K562 (cell line): ENCODE data around the gene AGPAT1. TPM values are rescaled to one million over a fixed set of nuclear protein-coding genes. Genes with fewer than 3 reads are reported as not detected.
A peak's percentile ranks its signal among the peaks of the same experiment; 100 is the strongest.

Source experiments
- ATAC-seq: fragments of 200-7000 bp; cut with Tn5 transposase; 3 replicates; pipeline ENCODE4 v1.9.1; 2020; ENCODE audit warnings: moderate library complexity
- BruUV-seq: library from RNA; stranded (reverse); fragments of 400-500 nt; replicated peaks from 2 replicates; lab custom pipeline; 2021; lab: Mats Ljungman, UMichigan
- CTCF ChIA-PET: fragments of 300-600 bp; formaldehyde crosslinking; extraction: SDS; loops from one replicate; lab custom pipeline; 2021; ENCODE audit warnings: low intra/inter-chr PET ratio; lab: Yijun Ruan, JAX
- POLR2A ChIA-PET: fragments of 300-600, 350-650 bp; sonication (Branson Sonifier 250); formaldehyde crosslinking; extraction: SDS; loops from one replicate; lab custom pipeline; 2021; ENCODE audit warnings: antibody characterized with exemption, inconsistent platforms; lab: Yijun Ruan, JAX
- DNase-seq, 4 experiments: peaks; one replicate each; pipeline versions ENCODE4 v3.0.0 to v3.0.0-alpha.2; 2011 to 2018; ENCODE audit warnings: low spot score in 3 of 4, mixed read lengths in 3 of 4; ENCODE audit errors: extremely low read depth in 1 of 4
- FAIRE-seq: peaks from 2 replicates; lab custom pipeline; 2011; peaks lifted over from hg19 to GRCh38; lab: Jason Lieb, UNC
- H2AFZ ChIP-seq: 2 replicates; pipeline ENCODE4 v1.6.0; 2011; ENCODE audit warnings: low read depth, low read length, control low read depth, inconsistent platforms
- H3K27ac ChIP-seq: fragments of 200-600 bp; 3 replicates; pipeline ENCODE4 v1.8.0; 2011; ENCODE audit warnings: low read depth, mild to moderate bottlenecking, control low read depth, inconsistent platforms, low read length, moderate library complexity, mixed read lengths; ENCODE audit errors: extremely low read depth
- H3K27me3 ChIP-seq, 2 experiments: fragments of 300-600 bp in 1 of 2; 2 replicates in 1 of 2; 3 replicates in 1 of 2; pipeline versions ENCODE4 v1.6.0 to v1.8.0; 2011; ENCODE audit warnings: inconsistent platforms in 2 of 2, low read length in 2 of 2, mild to moderate bottlenecking in 1 of 2, mixed read lengths in 1 of 2, moderate library complexity in 1 of 2; ENCODE audit not compliant: control insufficient read depth in 2 of 2, insufficient read depth in 2 of 2
- H3K36me3 ChIP-seq: fragments of 300-600 bp; 3 replicates; pipeline ENCODE4 v1.8.0; 2011; ENCODE audit warnings: mild to moderate bottlenecking, low read length, inconsistent platforms; ENCODE audit not compliant: control insufficient read depth, insufficient read depth
- H3K4me1 ChIP-seq, 2 experiments: fragments of 200-600 bp in 1 of 2; replicated peaks in 1 of 2; 2 replicates in 1 of 2; 3 replicates in 1 of 2; pipeline versions ENCODE4 v1.5.1 to v1.8.0; 2011; ENCODE audit warnings: inconsistent platforms in 2 of 2, low read length in 2 of 2, mild to moderate bottlenecking in 1 of 2, mixed read lengths in 1 of 2, moderate library complexity in 1 of 2; ENCODE audit not compliant: control insufficient read depth in 2 of 2, insufficient read depth in 2 of 2
- H3K4me2 ChIP-seq: 2 replicates; pipeline ENCODE4 v1.6.1; 2011; ENCODE audit warnings: low read length, control low read depth, inconsistent platforms, mixed read lengths; ENCODE audit not compliant: insufficient read depth
- H3K4me3 ChIP-seq: fragments of 200-600 bp; sonication (generic), shearing (Covaris generic); 2 replicates; pipeline ENCODE4 v1.5.1; 2016; ENCODE audit warnings: control low read depth, inconsistent platforms
- H3K79me2 ChIP-seq: fragments of 200-600 bp; 3 replicates; pipeline ENCODE4 v1.8.0; 2011; ENCODE audit warnings: low read length, inconsistent platforms; ENCODE audit not compliant: control insufficient read depth, insufficient read depth
- H3K9ac ChIP-seq, 2 experiments: 2 replicates each; pipeline versions ENCODE4 v1.6.0 to v1.6.1; 2011; ENCODE audit warnings: low read depth in 2 of 2, low read length in 2 of 2, control low read depth in 1 of 2, inconsistent platforms in 1 of 2, mild to moderate bottlenecking in 1 of 2, mixed read lengths in 1 of 2; ENCODE audit not compliant: insufficient read depth in 1 of 2
- H3K9me1 ChIP-seq: one replicate; pipeline ENCODE4 v1.6.0; 2011; ENCODE audit warnings: inconsistent platforms, mild to moderate bottlenecking, low read length, moderate library complexity; ENCODE audit not compliant: control insufficient read depth, insufficient read depth
- H3K9me3 ChIP-seq: replicated peaks from 2 replicates; pipeline ENCODE4 v1.5.1; 2011; ENCODE audit warnings: low read depth, low read length, inconsistent platforms; ENCODE audit not compliant: control insufficient read depth, insufficient read depth
- H4K20me1 ChIP-seq: replicated peaks from 2 replicates; pipeline ENCODE4 v1.6.1; 2011; ENCODE audit warnings: low read length, inconsistent platforms, mixed read lengths; ENCODE audit not compliant: control insufficient read depth, insufficient read depth
- ELF1 ChIP-seq: fragments of 200-800 bp; sonication (Bioruptor generic); IDR thresholded peaks from 2 replicates; pipeline ENCODE4 v1.6.1; 2016; ENCODE audit warnings: missing genetic modification characterization, missing compliant biosample characterization
- ESRRB ChIP-seq: fragments of 250-450 bp; sonication (Bioruptor Pico); IDR thresholded peaks from 2 replicates; pipeline ENCODE4 v1.5.0; 2020; ENCODE audit warnings: mild to moderate bottlenecking, moderate library complexity, borderline replicate concordance
- GATA2 ChIP-seq: sonication (generic); formaldehyde crosslinking; IDR thresholded peaks from 2 replicates; pipeline ENCODE4 v1.4.0; 2020; ENCODE audit warnings: mild to moderate bottlenecking, missing genetic modification reagents
- HIVEP1 ChIP-seq: fragments of 250-450 bp; sonication (Bioruptor Pico); IDR thresholded peaks from 2 replicates; pipeline ENCODE4 v1.4.0; 2020; ENCODE audit warnings: mild to moderate bottlenecking
- HNRNPUL1 ChIP-seq: fragments of 200-400 bp; formaldehyde crosslinking; IDR thresholded peaks from 2 replicates; pipeline ENCODE4 v1.6.1; 2017; ENCODE audit warnings: low read length
- HOXB6 ChIP-seq: fragments of 250-450 bp; sonication (Bioruptor Pico); IDR thresholded peaks from 2 replicates; pipeline ENCODE4 v1.5.1; 2022; ENCODE audit warnings: mild to moderate bottlenecking, borderline replicate concordance
- ILF3 ChIP-seq: fragments of 450-650 bp; IDR thresholded peaks from 2 replicates; pipeline ENCODE4 v1.6.1; 2018; ENCODE audit warnings: antibody characterized with exemption, mild to moderate bottlenecking, moderate library complexity, borderline replicate concordance
- POU5F1 ChIP-seq: fragments of 150-350 bp; IDR thresholded peaks from 2 replicates; pipeline ENCODE4 v1.6.1; 2014; ENCODE audit warnings: borderline replicate concordance, low read length, low read depth, mild to moderate bottlenecking; ENCODE audit not compliant: partially characterized antibody
- RBFOX2 ChIP-seq: fragments of 200-400 bp; formaldehyde crosslinking; IDR thresholded peaks from 2 replicates; pipeline ENCODE4 v1.6.1; 2017; ENCODE audit warnings: low read depth, mild to moderate bottlenecking, low read length, moderate library complexity
- SRSF3 ChIP-seq: fragments of 200-400 bp; formaldehyde crosslinking; IDR thresholded peaks from 2 replicates; pipeline ENCODE4 v1.6.1; 2016; ENCODE audit warnings: mild to moderate bottlenecking, low read length, moderate library complexity; ENCODE audit not compliant: insufficient read depth
- STAT5A ChIP-seq: IDR thresholded peaks from 2 replicates; pipeline ENCODE4 v1.6.1; 2012; ENCODE audit warnings: low read length, inconsistent platforms, borderline replicate concordance
- TARDBP ChIP-seq: fragments of 450-650 bp; IDR thresholded peaks from 2 replicates; pipeline ENCODE4 v1.6.1; 2016
- TCF3 ChIP-seq: sonication (generic); formaldehyde crosslinking; IDR thresholded peaks from 2 replicates; pipeline ENCODE4 v1.4.0; 2020; ENCODE audit warnings: mild to moderate bottlenecking, missing genetic modification reagents
- ZNF140 ChIP-seq: fragments of 250-450 bp; sonication (Bioruptor Pico); IDR thresholded peaks from 2 replicates; pipeline ENCODE4 v1.8.0; 2021; ENCODE audit warnings: moderate library complexity, mild to moderate bottlenecking, inconsistent platforms
- WGBS: fragments of 100-300 bp; shearing (Covaris generic); methylation state at CpG from one replicate; pipeline ENCODE4 v1.1.6; 2016; ENCODE audit warnings: low coverage, mixed read lengths; ENCODE audit not compliant: insufficient coverage; ENCODE audit errors: missing lambda C conversion rate; 5-methylcytosine and 5-hydroxymethylcytosine counted together
- in situ Hi-C: fragments of 300-500 bp; cut with MboI; formaldehyde crosslinking; loops from 4 replicates; pipeline ENCODE4 v1.15.0; 2018; ENCODE audit warnings: inconsistent platforms, mixed read lengths
- intact Hi-C: fragments of 100-400 bp; cut with micrococcal nuclease; formaldehyde crosslinking; loops from 2 replicates; pipeline ENCODE4 v1.14.2; 2022
- polyA plus RNA-seq, 8 experiments: library from polyadenylated mRNA; depleted of rRNA in 4 of 8; stranded (reverse) in 5 of 8; unstranded in 3 of 8; fragments of >200 nt; fragmentation: Nextera tagmentation in 2 of 8; fragmentation: Illumina TruSeq in 1 of 8; extraction: Ambion mirVana in 2 of 8; extraction: Trizol in 1 of 8; gene quantifications; 2 replicates each; pipeline versions ENCODE4 v1.2.1 to v1.2.3, GENCODE V29; 2011 to 2014; ENCODE audit warnings: inconsistent platforms in 1 of 8, missing spikeins in 1 of 8
- total RNA-seq, 7 experiments: library from RNA; depleted of rRNA in 6 of 7; stranded (reverse); fragments of >200 nt in 6 of 7; fragmentation: Illumina TruSeq in 2 of 7; extraction: Trizol in 2 of 7; gene quantifications; 2 replicates each; pipeline versions ENCODE4 v1.2.1 to v1.2.3, GENCODE V29; 2011 to 2021; ENCODE audit warnings: low replicate concordance in 1 of 7
- TF ChIP-seq, protein P1 (sequence below): fragments of 200-400 bp; formaldehyde crosslinking; IDR thresholded peaks from 2 replicates; pipeline ENCODE4 v1.6.1; 2017; ENCODE audit warnings: mild to moderate bottlenecking, low read depth, low read length, moderate library complexity

Gene AGPAT1
- total and polyA plus RNA-seq, 9 of the 15 experiments (the other 6 are each of a cell fraction or from before 2014, with no cell fraction given) = 37.9 to 176 (median 69.4) TPM

DNA sequence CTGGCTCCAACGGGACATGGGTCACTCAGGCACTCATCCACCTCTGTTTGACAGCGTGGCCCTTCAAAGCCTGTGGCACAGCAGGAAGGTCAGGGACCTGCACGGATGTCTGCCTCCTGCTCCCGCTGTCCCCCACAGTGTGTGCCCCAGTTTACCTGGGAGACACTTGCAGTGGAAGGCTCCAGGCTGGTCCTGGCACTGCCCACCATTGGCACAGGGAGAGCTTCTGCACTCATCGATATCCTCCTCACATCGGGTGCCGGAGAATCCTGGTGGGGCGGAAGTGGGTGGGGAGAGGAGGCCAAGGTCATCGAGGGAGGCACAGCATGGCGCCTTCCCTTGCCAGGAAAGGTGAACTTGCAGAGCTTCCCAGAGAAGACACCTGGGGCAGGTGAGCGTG, 41.1 kb upstream of the AGPAT1 start:
- Histone ChIP-seq H3K9me3 (no peaks in the 10 kb centered on the region), H4K20me1 (no peaks in the 10 kb centered on the region; the same call in 1 of the 2 replicates), H3K36me3 (no peaks in the 10 kb centered on the region), H3K4me1 (peaks cover 8 to 16% of the 10 kb centered on the region in 2 experiments; a peak in 4 of 5 replicates), H3K9me1 (no peaks in the 10 kb centered on the region), H3K4me2 (no peak overlapping the region), H2AFZ (no peak overlapping the region), H3K4me3 (no peak overlapping the region), H3K79me2 (no peaks in the 10 kb centered on the region), H3K27me3 (peaks cover 18 to 46% of the 10 kb centered on the region in 2 experiments; a peak in 4 of 5 replicates), H3K9ac (no peak overlapping the region), H3K27ac (no peak overlapping the region)
- no peak for TF ChIP-seq HNRNPUL1
- no peak for TF ChIP-seq SRSF3
- TF ChIP-seq ESRRB (CRISPR knock-in tag) = no peak
- TF ChIP-seq RBFOX2 = no peak
- FAIRE-seq (no peak), ATAC-seq (no peak), DNase-seq (no peak)
- intact Hi-C loops (no loop called here), in situ Hi-C loops (no loop called here)
- ChIA-PET POLR2A (interaction anchor here (0.8 to 1.0 kb wide), 3 partner anchors 14 to 33 kb away, joined by 3 to 4 read pairs (median 3); no protein-coding TSS in a partner anchor), CTCF (no interaction called here)
- 61% methylated on average over 11 of the region's 11 CpGs for WGBS
- no TSS peak for BruUV-seq

DNA sequence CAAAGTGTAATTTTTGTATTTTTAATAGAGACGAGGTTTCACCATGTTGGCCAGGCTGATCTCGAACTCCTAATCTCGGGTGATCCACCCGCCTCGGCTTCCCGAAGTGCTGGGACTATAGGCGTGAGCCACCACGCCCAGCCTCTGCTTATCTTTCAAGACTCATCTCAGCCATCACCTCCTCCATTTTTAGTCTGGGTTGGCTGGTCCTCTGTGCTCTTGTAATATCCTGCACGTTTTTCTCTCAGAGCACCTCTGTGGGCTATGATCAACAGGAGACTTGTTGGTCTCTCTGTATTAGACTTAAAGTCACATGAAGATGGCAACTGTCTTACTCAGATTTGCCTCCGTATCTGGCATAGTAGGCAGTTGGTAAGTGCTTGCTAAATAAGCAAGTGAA, 40.4 kb upstream of the AGPAT1 start:
- Histone ChIP-seq H3K9me1 (no peaks in the 10 kb centered on the region), H3K27me3 (peaks cover 12 to 39% of the 10 kb centered on the region in 2 experiments; a peak in 4 of 5 replicates), H3K4me1 (peaks cover 8 to 16% of the 10 kb centered on the region in 2 experiments; a peak in 4 of 5 replicates), H2AFZ (peak overlapping the region; percentile 57), H3K36me3 (no peaks in the 10 kb centered on the region), H3K4me3 (no peak overlapping the region), H3K9me3 (no peaks in the 10 kb centered on the region), H4K20me1 (no peaks in the 10 kb centered on the region; the same call in 1 of the 2 replicates), H3K4me2 (no peak overlapping the region), H3K27ac (no peak overlapping the region), H3K79me2 (no peaks in the 10 kb centered on the region), H3K9ac (no peak overlapping the region)
- no TSS peak for BruUV-seq
- POLR2A ChIA-PET = no interaction called here
- under 1% methylated on average over 10 of the region's 10 CpGs for WGBS
- intact Hi-C loops (no loop called here), in situ Hi-C loops (no loop called here)
- CTCF ChIA-PET = no interaction called here
- DNase-seq (peak in 3 of 4 experiments; percentile 47 to 73 (median 56)), FAIRE-seq (peak; percentile 61), ATAC-seq (peak; percentile 67)
- TF ChIP-seq POU5F1 (no peak), STAT5A (no peak), HOXB6 (CRISPR knock-in tag) (no peak), HNRNPUL1 (no peak), TARDBP (no peak), ILF3 (no peak), GATA2 (peak; percentile 24; the same call in 1 of the 2 replicates), ZNF140 (no peak), ELF1 (tag) (no peak), HIVEP1 (CRISPR knock-in tag) (no peak), TCF3 (peak; percentile 26; the same call in 1 of the 2 replicates)
- TF ChIP-seq, protein P1, sequence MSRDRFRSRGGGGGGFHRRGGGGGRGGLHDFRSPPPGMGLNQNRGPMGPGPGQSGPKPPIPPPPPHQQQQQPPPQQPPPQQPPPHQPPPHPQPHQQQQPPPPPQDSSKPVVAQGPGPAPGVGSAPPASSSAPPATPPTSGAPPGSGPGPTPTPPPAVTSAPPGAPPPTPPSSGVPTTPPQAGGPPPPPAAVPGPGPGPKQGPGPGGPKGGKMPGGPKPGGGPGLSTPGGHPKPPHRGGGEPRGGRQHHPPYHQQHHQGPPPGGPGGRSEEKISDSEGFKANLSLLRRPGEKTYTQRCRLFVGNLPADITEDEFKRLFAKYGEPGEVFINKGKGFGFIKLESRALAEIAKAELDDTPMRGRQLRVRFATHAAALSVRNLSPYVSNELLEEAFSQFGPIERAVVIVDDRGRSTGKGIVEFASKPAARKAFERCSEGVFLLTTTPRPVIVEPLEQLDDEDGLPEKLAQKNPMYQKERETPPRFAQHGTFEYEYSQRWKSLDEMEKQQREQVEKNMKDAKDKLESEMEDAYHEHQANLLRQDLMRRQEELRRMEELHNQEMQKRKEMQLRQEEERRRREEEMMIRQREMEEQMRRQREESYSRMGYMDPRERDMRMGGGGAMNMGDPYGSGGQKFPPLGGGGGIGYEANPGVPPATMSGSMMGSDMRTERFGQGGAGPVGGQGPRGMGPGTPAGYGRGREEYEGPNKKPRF = no peak
